Nephron progenitor cell (in vitro differentiated cells): ENCODE results near the gene NKAP.
"Not testable (repeated sequence)": the region's sequence is repeated elsewhere in the genome, so short reads cannot be mapped to it uniquely, and the experiment has no call there.

Source experiments
- DNase-seq: peaks from one replicate; pipeline ENCODE4 v3.0.0; 2021
- H3K27ac Mint-ChIP-seq: 2 replicates; pipeline ENCODE4 v1.8.0; 2021; ENCODE audit warnings: mild to moderate bottlenecking, moderate library complexity, mixed read lengths
- H3K27me3 Mint-ChIP-seq: 2 replicates; pipeline ENCODE4 v1.8.0; 2021; ENCODE audit warnings: mild to moderate bottlenecking, low read depth, mixed read lengths; ENCODE audit not compliant: poor library complexity
- H3K36me3 Mint-ChIP-seq: 2 replicates; pipeline ENCODE4 v1.8.0; 2021; ENCODE audit warnings: low read depth, mixed read lengths
- H3K4me1 Mint-ChIP-seq: 2 replicates; pipeline ENCODE4 v1.8.0; 2021; ENCODE audit warnings: mixed read lengths
- H3K4me3 Mint-ChIP-seq: 2 replicates; pipeline ENCODE4 v1.8.0; 2021; ENCODE audit warnings: mild to moderate bottlenecking, moderate library complexity, mixed read lengths
- H3K9me3 Mint-ChIP-seq: 2 replicates; pipeline ENCODE4 v1.8.0; 2021; ENCODE audit warnings: mild to moderate bottlenecking, moderate library complexity, mixed read lengths
- TF ChIP-seq, protein P1 (sequence below): fragments of 200-600 bp; sonication (generic); IDR thresholded peaks from 2 replicates; pipeline ENCODE4 v1.5.0; 2021; ENCODE audit warnings: antibody characterized with exemption

The NKAP gene

DNA sequence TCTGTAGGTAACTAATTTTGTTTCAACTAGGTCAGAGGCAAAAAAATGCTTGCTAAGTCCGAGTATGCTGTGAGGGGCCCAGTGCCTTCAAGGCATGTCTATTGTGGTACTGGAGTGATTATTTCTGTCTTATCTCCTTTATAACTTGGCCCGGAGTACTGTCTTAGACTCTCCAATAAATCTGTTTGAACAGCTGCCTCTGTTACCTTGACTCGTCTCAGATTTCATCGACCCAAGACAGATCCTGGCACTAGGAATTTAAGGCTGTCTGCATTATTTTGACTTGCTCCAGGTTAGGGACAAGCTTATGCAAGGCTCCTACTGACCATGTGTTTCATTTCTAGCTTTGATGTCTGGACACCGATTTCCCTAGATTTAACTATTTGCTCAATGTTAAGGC, 41.1 kb upstream of the NKAP start:
- no peak overlapping the region for H3K4me3 Mint-ChIP-seq

DNA sequence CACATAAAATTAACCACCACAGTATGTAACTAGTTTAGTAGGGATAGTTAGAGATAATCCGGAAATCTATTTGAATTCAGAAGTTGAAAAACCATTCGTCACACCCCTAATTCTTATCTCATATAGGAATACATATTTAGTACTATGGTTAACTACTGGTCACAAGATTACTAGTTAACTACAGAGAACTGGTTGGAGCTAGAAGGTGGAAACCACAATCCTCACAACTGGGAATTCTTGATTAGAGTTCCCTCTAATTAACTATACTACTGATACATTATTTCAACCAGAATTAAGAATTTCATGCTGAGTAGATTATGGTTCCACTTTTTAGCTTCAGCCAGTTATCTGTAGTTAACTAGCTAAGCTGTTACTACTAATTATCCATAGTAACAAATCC, 39.9 kb upstream of the NKAP start:
- Mint-ChIP-seq H3K36me3 (no peaks in the 10 kb centered on the region), H3K4me1 (no peaks in the 10 kb centered on the region), H3K9me3 (peaks cover 30% of the 10 kb centered on the region), H3K4me3 (no peak overlapping the region), H3K27me3 (peaks cover 48% of the 10 kb centered on the region), H3K27ac (no peak overlapping the region)
- TF ChIP-seq, protein P1, sequence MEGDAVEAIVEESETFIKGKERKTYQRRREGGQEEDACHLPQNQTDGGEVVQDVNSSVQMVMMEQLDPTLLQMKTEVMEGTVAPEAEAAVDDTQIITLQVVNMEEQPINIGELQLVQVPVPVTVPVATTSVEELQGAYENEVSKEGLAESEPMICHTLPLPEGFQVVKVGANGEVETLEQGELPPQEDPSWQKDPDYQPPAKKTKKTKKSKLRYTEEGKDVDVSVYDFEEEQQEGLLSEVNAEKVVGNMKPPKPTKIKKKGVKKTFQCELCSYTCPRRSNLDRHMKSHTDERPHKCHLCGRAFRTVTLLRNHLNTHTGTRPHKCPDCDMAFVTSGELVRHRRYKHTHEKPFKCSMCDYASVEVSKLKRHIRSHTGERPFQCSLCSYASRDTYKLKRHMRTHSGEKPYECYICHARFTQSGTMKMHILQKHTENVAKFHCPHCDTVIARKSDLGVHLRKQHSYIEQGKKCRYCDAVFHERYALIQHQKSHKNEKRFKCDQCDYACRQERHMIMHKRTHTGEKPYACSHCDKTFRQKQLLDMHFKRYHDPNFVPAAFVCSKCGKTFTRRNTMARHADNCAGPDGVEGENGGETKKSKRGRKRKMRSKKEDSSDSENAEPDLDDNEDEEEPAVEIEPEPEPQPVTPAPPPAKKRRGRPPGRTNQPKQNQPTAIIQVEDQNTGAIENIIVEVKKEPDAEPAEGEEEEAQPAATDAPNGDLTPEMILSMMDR: no peak
- DNase-seq: no peak

More for the DNA sequence above, 41.1 kb upstream of the NKAP start:
- Mint-ChIP-seq H3K27ac (no peak overlapping the region), H3K36me3 (no peaks in the 10 kb centered on the region), H3K4me1 (no peaks in the 10 kb centered on the region), H3K27me3 (peaks cover 59% of the 10 kb centered on the region), H3K9me3 (peaks cover 35% of the 10 kb centered on the region)
- DNase-seq: no peak
- TF ChIP-seq, protein P1: no peak

DNA sequence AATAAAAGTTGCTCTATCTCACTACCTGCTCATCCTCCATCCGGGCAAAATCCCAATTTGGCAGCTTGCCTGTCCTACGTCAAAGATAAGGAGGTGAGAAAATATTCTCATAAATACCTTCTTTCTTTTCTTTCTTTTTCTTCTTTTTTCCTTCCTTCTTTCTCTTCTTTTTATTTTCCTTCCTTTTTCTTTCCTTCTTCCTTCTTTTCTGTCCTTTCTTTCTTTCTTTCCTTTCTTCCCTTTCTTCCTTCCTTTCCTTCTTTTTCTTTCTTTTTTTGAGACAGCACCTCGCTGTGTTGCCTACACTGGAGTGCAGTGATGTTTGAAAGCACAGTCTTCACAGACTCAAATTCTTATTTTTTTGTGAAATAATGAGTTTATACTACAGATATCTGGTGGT, 38.6 kb upstream of the NKAP start:
- no peak for DNase-seq
- Mint-ChIP-seq H3K4me1 (no peaks in the 10 kb centered on the region), H3K4me3 (no peak overlapping the region), H3K36me3 (no peaks in the 10 kb centered on the region), H3K9me3 (peaks cover 23% of the 10 kb centered on the region), H3K27ac (no peak overlapping the region), H3K27me3 (peaks cover 34% of the 10 kb centered on the region)
- TF ChIP-seq, protein P1: no peak

DNA sequence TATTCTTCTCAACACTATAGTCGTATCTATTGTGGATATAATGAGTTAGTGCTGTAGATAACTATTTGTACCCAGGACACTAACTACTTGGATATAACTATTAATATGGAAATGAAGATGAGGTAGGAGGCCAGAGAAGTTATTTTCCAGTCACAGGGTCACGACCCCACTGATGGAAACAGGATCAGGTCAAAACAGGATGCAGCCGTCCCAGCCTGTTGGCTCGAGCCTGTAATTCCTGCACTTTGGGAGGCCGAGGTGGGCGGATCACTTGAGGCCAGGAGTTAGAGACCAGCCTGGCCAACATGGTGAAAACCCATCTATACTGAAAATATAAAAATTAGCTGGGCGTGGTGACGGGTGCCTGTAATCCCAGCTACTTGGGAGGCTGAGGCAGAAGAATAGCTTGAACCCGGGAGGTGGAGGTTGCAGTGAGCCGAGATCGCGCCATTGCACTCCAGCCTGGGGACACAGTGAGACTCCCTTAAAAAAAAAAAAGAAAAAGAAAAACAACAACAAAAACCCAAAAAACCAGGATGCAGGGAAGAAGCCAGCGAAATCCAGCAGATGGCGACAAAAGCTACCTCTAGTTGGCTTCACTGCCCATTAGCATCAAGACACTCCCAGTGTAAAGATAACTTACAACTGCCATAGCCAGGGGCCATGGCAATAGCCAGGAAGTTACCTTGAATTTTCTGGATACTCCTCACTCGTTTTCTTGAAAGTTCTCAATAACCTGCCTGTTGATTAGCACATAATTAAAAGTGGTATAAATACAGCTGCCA, 37.9 kb upstream of the NKAP start:
- Mint-ChIP-seq H3K27ac (no peak overlapping the region), H3K27me3 (peaks cover 28% of the 10 kb centered on the region), H3K9me3 (peaks cover 20% of the 10 kb centered on the region), H3K36me3 (no peaks in the 10 kb centered on the region), H3K4me3 (no peak overlapping the region), H3K4me1 (no peaks in the 10 kb centered on the region)
- TF ChIP-seq, protein P1: peak; percentile 46
- DNase-seq: peak; percentile 33

DNA sequence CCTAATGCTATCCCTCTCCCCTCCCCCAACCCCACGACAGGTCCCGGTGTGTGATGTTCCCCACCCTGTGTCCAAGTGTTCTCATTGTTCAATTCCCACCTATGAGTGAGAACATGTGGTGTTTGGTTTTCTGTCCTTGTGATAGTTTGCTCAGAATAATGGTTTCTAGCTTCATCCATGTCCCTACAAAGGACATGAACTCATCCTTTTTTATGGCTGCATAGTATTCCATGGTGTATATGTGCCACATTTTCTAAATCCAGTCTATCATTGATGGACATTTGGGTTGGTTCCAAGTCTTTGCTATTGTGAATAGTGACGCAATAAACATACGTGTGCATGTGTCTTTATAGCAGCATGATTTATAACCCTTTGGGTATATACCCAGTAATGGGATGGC, 33.6 kb upstream of the NKAP start:
- DNase-seq, H3K4me3 Mint-ChIP-seq, H3K27me3 Mint-ChIP-seq, H3K4me1 Mint-ChIP-seq, H3K36me3 Mint-ChIP-seq, H3K27ac Mint-ChIP-seq: not testable (repeated sequence)
- H3K9me3 Mint-ChIP-seq: peaks cover 12% of the 10 kb centered on the region

DNA sequence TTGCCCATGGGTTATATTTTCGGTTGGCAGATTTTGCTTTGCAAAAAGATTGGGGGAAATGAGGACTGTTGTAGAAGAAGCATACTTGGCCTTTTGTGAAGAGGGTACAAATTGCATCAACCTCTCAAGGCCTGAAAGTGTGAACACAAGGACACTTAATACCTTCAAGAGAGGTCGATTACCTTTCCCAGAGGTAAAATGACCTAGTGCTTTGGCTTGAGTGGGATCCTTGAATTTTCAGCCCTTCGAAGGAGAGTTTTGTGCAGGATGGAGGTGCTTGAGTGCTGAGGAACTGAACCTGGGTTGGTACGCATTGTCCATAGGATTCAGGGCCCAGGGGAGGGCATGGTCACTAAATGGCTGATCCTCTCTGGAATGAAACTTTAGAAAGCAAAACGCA, 27.6 kb upstream of the NKAP start:
- no peaks in the 10 kb centered on the region for H3K4me1 Mint-ChIP-seq
- H3K27ac Mint-ChIP-seq: no peak overlapping the region
- peaks cover 4% of the 10 kb centered on the region for H3K27me3 Mint-ChIP-seq
- H3K36me3 Mint-ChIP-seq: no peaks in the 10 kb centered on the region
- no peak for DNase-seq
- H3K9me3 Mint-ChIP-seq: peaks cover 23% of the 10 kb centered on the region
- H3K4me3 Mint-ChIP-seq: no peak overlapping the region
- TF ChIP-seq, protein P1: no peak
